Right lobe of liver (tissue), 4 donors: ENCODE results near the gene TRIM49D1.
"Not testable (repeated sequence)": the region's sequence is repeated elsewhere in the genome, so short reads cannot be mapped to it uniquely, and the experiment has no call there.

Experiments used
- CTCF ChIP-seq, 4 donors: fragments of 200-600 bp in 3 of 4; fragments of 450-650 bp in 1 of 4; IDR thresholded peaks; one replicate each; pipeline versions ENCODE4 v1.5.1 to v1.8.0; 2016 to 2022; ENCODE audit warnings: antibody characterized with exemption in 4 of 4, mild to moderate bottlenecking in 2 of 4
- POLR2A ChIP-seq: fragments of 450-650 bp; IDR thresholded peaks from one replicate; pipeline ENCODE4 v1.6.1; 2017; ENCODE audit warnings: antibody characterized with exemption, mild to moderate bottlenecking
- donor health status: DM: no; HTN: no; CAD: no.
- donor health status: DM: no; HTN: no; CAD: no.
- donor health status: DM: no; HTN: yes; CAD: no.

- not testable (repeated sequence) for TF ChIP-seq CTCF (IDR thresholded peaks at IDR 0.05); POLR2A
These were observed 38.8 kb upstream of the TRIM49D1 start for GRCh38 chr11:89960833-89961232.
